WTC11 (cell line): ENCODE measurements around the gene EIF4G3. TPM values are rescaled to one million over a fixed set of nuclear protein-coding genes. Genes with fewer than 3 reads are reported as not detected.

Source experiments
- ATAC-seq: fragments of 200-7000 bp; cut with Tn5 transposase; 2 replicates; pipeline ENCODE4 v1.10.0; 2021; ENCODE audit warnings: mild to moderate bottlenecking, moderate library complexity
- CTCF ChIA-PET: fragments of 300-600 bp; sonication (Branson Sonifier 250); formaldehyde crosslinking; loops from one replicate; lab custom pipeline; 2021; ENCODE audit warnings: antibody characterized with exemption; lab: Charles Lee
- POLR2A ChIA-PET: fragments of 350-600 bp; sonication (Branson Sonifier 250); formaldehyde crosslinking; loops from one replicate; lab custom pipeline; 2021; ENCODE audit warnings: antibody characterized with exemption; lab: Charles Lee
- DNase-seq: peaks from one replicate; pipeline ENCODE4 v3.0.0; 2021; ENCODE audit warnings: low spot score
- H3K27ac Mint-ChIP-seq: 2 replicates; pipeline ENCODE4 v1.8.0; 2021; ENCODE audit warnings: mixed read lengths
- H3K27me3 Mint-ChIP-seq: 2 replicates; pipeline ENCODE4 v1.8.0; 2021; ENCODE audit warnings: low read depth, mild to moderate bottlenecking, moderate library complexity, mixed read lengths
- H3K36me3 Mint-ChIP-seq: 2 replicates; pipeline ENCODE4 v1.8.0; 2021; ENCODE audit warnings: mixed read lengths
- H3K4me1 Mint-ChIP-seq: 2 replicates; pipeline ENCODE4 v1.8.0; 2022; ENCODE audit warnings: mixed read lengths
- H3K4me3 Mint-ChIP-seq: 2 replicates; pipeline ENCODE4 v1.8.0; 2021; ENCODE audit warnings: mild to moderate bottlenecking, moderate library complexity, mixed read lengths
- H3K9me3 Mint-ChIP-seq: 2 replicates; pipeline ENCODE4 v1.8.0; 2021; ENCODE audit warnings: mixed read lengths
- ATF2 ChIP-seq: sonication (generic); formaldehyde crosslinking; IDR thresholded peaks from 2 replicates; pipeline ENCODE4 v1.8.1; 2022; ENCODE audit warnings: low read depth, missing genetic modification reagents, borderline replicate concordance
- CREM ChIP-seq: sonication (generic); formaldehyde crosslinking; IDR thresholded peaks from 2 replicates; pipeline ENCODE4 v1.8.1; 2022; ENCODE audit warnings: mild to moderate bottlenecking, missing genetic modification reagents, moderate library complexity
- ERG ChIP-seq: fragments of 250-450 bp; sonication (Bioruptor Pico); IDR thresholded peaks from 2 replicates; pipeline ENCODE4 v1.8.0; 2021; ENCODE audit warnings: mild to moderate bottlenecking
- FOXJ3 ChIP-seq: sonication (generic); formaldehyde crosslinking; IDR thresholded peaks from 2 replicates; pipeline ENCODE4 v1.9.0; 2021; ENCODE audit warnings: missing genetic modification reagents, mild to moderate bottlenecking, borderline replicate concordance
- GRHL2 ChIP-seq: fragments of 250-450 bp; sonication (Bioruptor Pico); IDR thresholded peaks from 2 replicates; pipeline ENCODE4 v1.8.0; 2022; ENCODE audit warnings: mild to moderate bottlenecking, moderate library complexity; ENCODE audit not compliant: insufficient replicate concordance, severe bottlenecking
- HMGXB4 ChIP-seq: sonication (generic); formaldehyde crosslinking; IDR thresholded peaks from 2 replicates; pipeline ENCODE4 v1.8.1; 2023; ENCODE audit warnings: mild to moderate bottlenecking, moderate library complexity, missing genetic modification reagents
- MXD4 ChIP-seq: fragments of 250-450 bp; sonication (Bioruptor Pico); IDR thresholded peaks from 2 replicates; pipeline ENCODE4 v1.8.0; 2021; ENCODE audit warnings: mild to moderate bottlenecking, moderate library complexity, borderline replicate concordance
- MYBL2 ChIP-seq: sonication (generic); formaldehyde crosslinking; IDR thresholded peaks from 2 replicates; pipeline ENCODE4 v1.8.1; 2023; ENCODE audit warnings: mild to moderate bottlenecking, moderate library complexity, missing genetic modification reagents
- NFYB ChIP-seq: sonication (generic); formaldehyde crosslinking; conservative IDR thresholded peaks from 2 replicates; pipeline ENCODE4 v1.8.0; 2022; ENCODE audit warnings: low read depth, missing genetic modification reagents
- NR1H2 ChIP-seq: sonication (generic); formaldehyde crosslinking; IDR thresholded peaks from 2 replicates; pipeline ENCODE4 v1.9.0; 2021; ENCODE audit warnings: mild to moderate bottlenecking, moderate library complexity, missing genetic modification reagents
- PRDM15 ChIP-seq: sonication (generic); formaldehyde crosslinking; IDR thresholded peaks from 2 replicates; pipeline ENCODE4 v1.8.0; 2022; ENCODE audit warnings: missing genetic modification reagents
- PRRX2 ChIP-seq: fragments of 250-450 bp; sonication (Bioruptor Pico); IDR thresholded peaks from 2 replicates; pipeline ENCODE4 v1.8.0; 2021; ENCODE audit warnings: mild to moderate bottlenecking
- SMAD3 ChIP-seq: sonication (generic); formaldehyde crosslinking; IDR thresholded peaks from 2 replicates; pipeline ENCODE4 v1.8.0; 2022; ENCODE audit warnings: missing genetic modification reagents, mild to moderate bottlenecking, borderline replicate concordance
- SMAD4 ChIP-seq: sonication (generic); formaldehyde crosslinking; IDR thresholded peaks from 2 replicates; pipeline ENCODE4 v1.8.0; 2022; ENCODE audit warnings: mild to moderate bottlenecking, missing genetic modification reagents
- SOX15 ChIP-seq: fragments of 250-450 bp; sonication (Bioruptor Pico); IDR thresholded peaks from 2 replicates; pipeline ENCODE4 v1.9.0; 2021; ENCODE audit warnings: mild to moderate bottlenecking
- USF2 ChIP-seq: sonication (generic); formaldehyde crosslinking; IDR thresholded peaks from 2 replicates; pipeline ENCODE4 v1.8.1; 2023; ENCODE audit warnings: mild to moderate bottlenecking, missing genetic modification reagents, moderate library complexity
- ZBTB43 ChIP-seq: sonication (generic); formaldehyde crosslinking; IDR thresholded peaks from 2 replicates; pipeline ENCODE4 v1.8.1; 2023; ENCODE audit warnings: mild to moderate bottlenecking, missing genetic modification reagents
- ZMAT4 ChIP-seq: fragments of 250-450 bp; sonication (Bioruptor Pico); IDR thresholded peaks from 2 replicates; pipeline ENCODE4 v1.9.0; 2021; ENCODE audit warnings: mild to moderate bottlenecking
- ZNF317 ChIP-seq: sonication (generic); formaldehyde crosslinking; IDR thresholded peaks from 2 replicates; pipeline ENCODE4 v1.8.1; 2023; ENCODE audit warnings: low read depth, mild to moderate bottlenecking, moderate library complexity, missing genetic modification reagents, borderline replicate concordance
- ZNF425 ChIP-seq: fragments of 250-450 bp; sonication (Bioruptor Pico); conservative IDR thresholded peaks from 2 replicates; pipeline ENCODE4 v1.9.0; 2021; ENCODE audit warnings: mild to moderate bottlenecking
- total RNA-seq: library from RNA; stranded (reverse); gene quantifications from 3 replicates; pipeline ENCODE4 v1.2.3, GENCODE V29; 2021

EIF4G3 gene
- total RNA-seq, 1 experiment from 2014 or later, result 77.7 TPM

- TF ChIP-seq PRDM15 (CRISPR knock-in tag) (no peak), ZBTB43 (no peak), ZMAT4 (no peak), FOXJ3 (CRISPR knock-in tag) (no peak), SMAD3 (no peak)
Measured at GRCh38 chr1:20878799-20879198, 297.9 kb downstream of the EIF4G3 start (continued).

GRCh38 chr1:20875198-20875973, 301.3 kb downstream of the EIF4G3 start:
- Mint-ChIP-seq H3K4me3 (no peak overlapping the region), H3K4me1 (no peaks in the 10 kb centered on the region), H3K36me3 (peaks cover 29% of the 10 kb centered on the region), H3K27me3 (no peaks in the 10 kb centered on the region), H3K9me3 (no peaks in the 10 kb centered on the region), H3K27ac (no peak overlapping the region)
- TF ChIP-seq PRRX2 (CRISPR knock-in tag), result no peak
- TF ChIP-seq ATF2 (CRISPR knock-in tag), result no peak
- no peak for TF ChIP-seq CREM (CRISPR knock-in tag)
- no peak for TF ChIP-seq SMAD4
- no peak for TF ChIP-seq HMGXB4
- no peak for TF ChIP-seq GRHL2 (CRISPR knock-in tag)
- TF ChIP-seq NR1H2 (CRISPR knock-in tag), result no peak
- ATAC-seq, result no peak
- ChIA-PET POLR2A (interaction anchor here (0.6 kb wide), 2 partner anchors 15 to 253 kb away, joined by 6 to 8 read pairs; no protein-coding TSS in a partner anchor), CTCF (no interaction called here)
- DNase-seq, result no peak

- Mint-ChIP-seq H3K9me3 (no peaks in the 10 kb centered on the region), H3K4me3 (no peak overlapping the region), H3K27me3 (no peaks in the 10 kb centered on the region), H3K4me1 (no peaks in the 10 kb centered on the region), H3K36me3 (peaks cover 18% of the 10 kb centered on the region), H3K27ac (no peak overlapping the region)
- CTCF ChIA-PET, result no interaction called here
- DNase-seq (no peak), ATAC-seq (no peak)
- POLR2A ChIA-PET, result no interaction called here
- TF ChIP-seq ZNF425 (CRISPR knock-in tag) (no peak), MXD4 (CRISPR knock-in tag) (no peak), ZNF317 (CRISPR knock-in tag) (no peak), MYBL2 (CRISPR knock-in tag) (no peak), CREM (CRISPR knock-in tag) (no peak), NFYB (CRISPR knock-in tag) (no peak), USF2 (CRISPR knock-in tag) (no peak), SOX15 (CRISPR knock-in tag) (no peak), ERG (CRISPR knock-in tag) (no peak)
Measured at GRCh38 chr1:20873311-20873710, 303.4 kb downstream of the EIF4G3 start.
